Astrocyte (in vitro differentiated cells and primary cell): ENCODE measurements around the gene STK33. TPM values are rescaled to one million over a fixed set of nuclear protein-coding genes. Genes with fewer than 3 reads are reported as not detected.

Experiments used
- DNase-seq: peaks from one replicate; pipeline ENCODE4 v3.0.0-alpha.2; 2010; ENCODE audit warnings: low read depth
- FAIRE-seq: peaks from 2 replicates; lab custom pipeline; 2011; peaks lifted over from hg19 to GRCh38; lab: Jason Lieb, UNC
- H2AFZ ChIP-seq: 2 replicates; pipeline ENCODE4 v1.6.0; 2012; ENCODE audit warnings: low read depth, low read length, inconsistent platforms
- H3K27ac ChIP-seq: 2 replicates; pipeline ENCODE4 v1.5.1; 2011; ENCODE audit warnings: low read depth, low read length, inconsistent platforms
- H3K27me3 ChIP-seq: 2 replicates; pipeline ENCODE4 v1.6.0; 2011; ENCODE audit warnings: low read length, inconsistent platforms; ENCODE audit not compliant: insufficient read depth
- H3K36me3 ChIP-seq: 2 replicates; pipeline ENCODE4 v1.5.1; 2011; ENCODE audit warnings: low read length, inconsistent platforms; ENCODE audit not compliant: insufficient read depth
- H3K4me1 ChIP-seq: 2 replicates; pipeline ENCODE4 v1.5.1; 2011; ENCODE audit warnings: low read length, inconsistent platforms; ENCODE audit not compliant: insufficient read depth
- H3K4me2 ChIP-seq: 2 replicates; pipeline ENCODE4 v1.6.0; 2012; ENCODE audit warnings: low read length, inconsistent platforms
- H3K4me3 ChIP-seq: 2 replicates; pipeline ENCODE4 v1.5.1; 2011; ENCODE audit warnings: low read depth, mild to moderate bottlenecking, low read length, inconsistent platforms; ENCODE audit not compliant: insufficient read depth
- H3K79me2 ChIP-seq: 2 replicates; pipeline ENCODE4 v1.6.0; 2012; ENCODE audit warnings: mild to moderate bottlenecking, low read length, inconsistent platforms; ENCODE audit not compliant: insufficient read depth
- H3K9ac ChIP-seq: 2 replicates; pipeline ENCODE4 v1.6.0; 2012; ENCODE audit warnings: mild to moderate bottlenecking, low read length, inconsistent platforms
- H3K9me3 ChIP-seq: 2 replicates; pipeline ENCODE4 v1.5.1; 2012; ENCODE audit warnings: low read depth, mild to moderate bottlenecking, low read length, inconsistent platforms; ENCODE audit not compliant: insufficient read depth
- H4K20me1 ChIP-seq: 2 replicates; pipeline ENCODE4 v1.6.0; 2012; ENCODE audit warnings: low read length, inconsistent platforms; ENCODE audit not compliant: insufficient read depth
- H3K27ac Mint-ChIP-seq: one replicate; pipeline ENCODE4 v1.8.0; 2021; ENCODE audit warnings: mild to moderate bottlenecking, mixed read lengths; ENCODE audit not compliant: unreplicated experiment
- H3K27me3 Mint-ChIP-seq: one replicate; pipeline ENCODE4 v1.8.0; 2021; ENCODE audit warnings: low read depth, mixed read lengths; ENCODE audit not compliant: unreplicated experiment
- H3K36me3 Mint-ChIP-seq: one replicate; pipeline ENCODE4 v1.8.0; 2021; ENCODE audit warnings: low read depth, mixed read lengths; ENCODE audit not compliant: unreplicated experiment
- H3K4me1 Mint-ChIP-seq: one replicate; pipeline ENCODE4 v1.8.0; 2021; ENCODE audit warnings: low read depth, mixed read lengths; ENCODE audit not compliant: unreplicated experiment
- H3K4me3 Mint-ChIP-seq: one replicate; pipeline ENCODE4 v1.8.0; 2021; ENCODE audit warnings: mild to moderate bottlenecking, moderate library complexity, mixed read lengths; ENCODE audit not compliant: unreplicated experiment
- H3K9me3 Mint-ChIP-seq: one replicate; pipeline ENCODE4 v1.8.0; 2021; ENCODE audit warnings: mild to moderate bottlenecking, mixed read lengths; ENCODE audit not compliant: unreplicated experiment
- EZH2 ChIP-seq: IDR thresholded peaks from 2 replicates; pipeline ENCODE4 v1.6.1; 2012; ENCODE audit warnings: mild to moderate bottlenecking, low read length, inconsistent platforms; ENCODE audit not compliant: insufficient read depth
- total RNA-seq: library from RNA; stranded (reverse); gene quantifications from 2 replicates; pipeline ENCODE4 v1.2.1, GENCODE V29; 2021
- TF ChIP-seq, protein P1 (sequence below): IDR thresholded peaks from 2 replicates; pipeline ENCODE4 v1.5.1; 2011; ENCODE audit warnings: low read depth, mild to moderate bottlenecking, inconsistent platforms, low read length, moderate library complexity; ENCODE audit not compliant: insufficient read depth

STK33 gene
- total RNA-seq, 1 donor from 2014 or later, result 7.5 TPM

DNA sequence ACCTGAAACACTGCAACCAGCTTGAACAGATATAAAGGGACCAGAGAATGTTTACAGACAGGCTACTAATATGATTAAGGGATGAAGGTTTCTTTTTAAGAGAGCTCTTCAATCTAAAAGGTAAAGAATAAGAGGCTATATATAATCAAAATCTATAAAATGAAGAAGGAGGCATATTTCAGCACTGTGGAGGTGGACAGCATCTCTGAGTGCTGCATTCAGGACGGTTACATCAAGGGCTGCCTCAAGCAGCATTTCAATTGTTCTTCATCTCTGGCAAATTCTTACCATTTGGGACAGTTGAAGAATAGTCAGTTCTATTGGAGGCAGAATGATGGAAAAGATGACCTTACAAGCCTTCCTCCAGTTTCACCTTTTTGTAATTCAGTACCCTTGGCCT is 190.7 kb downstream of the STK33 start:
- Histone ChIP-seq H3K79me2 (no peaks in the 10 kb centered on the region), H3K4me2 (no peak overlapping the region), H3K36me3 (no peaks in the 10 kb centered on the region), H3K9ac (no peak overlapping the region), H3K27me3 (no peaks in the 10 kb centered on the region), H3K9me3 (no peaks in the 10 kb centered on the region), H4K20me1 (no peaks in the 10 kb centered on the region), H3K4me3 (no peak overlapping the region), H3K4me1 (no peaks in the 10 kb centered on the region), H3K27ac (no peak overlapping the region), H2AFZ (no peak overlapping the region)
- FAIRE-seq (no peak), DNase-seq (peak; percentile 16)
- Mint-ChIP-seq H3K9me3 (peaks cover 4% of the 10 kb centered on the region), H3K4me3 (no peak overlapping the region), H3K27me3 (no peaks in the 10 kb centered on the region), H3K4me1 (no peaks in the 10 kb centered on the region), H3K27ac (no peak overlapping the region), H3K36me3 (peaks cover 2% of the 10 kb centered on the region)
- TF ChIP-seq EZH2, result no peak
- TF ChIP-seq, protein P1, sequence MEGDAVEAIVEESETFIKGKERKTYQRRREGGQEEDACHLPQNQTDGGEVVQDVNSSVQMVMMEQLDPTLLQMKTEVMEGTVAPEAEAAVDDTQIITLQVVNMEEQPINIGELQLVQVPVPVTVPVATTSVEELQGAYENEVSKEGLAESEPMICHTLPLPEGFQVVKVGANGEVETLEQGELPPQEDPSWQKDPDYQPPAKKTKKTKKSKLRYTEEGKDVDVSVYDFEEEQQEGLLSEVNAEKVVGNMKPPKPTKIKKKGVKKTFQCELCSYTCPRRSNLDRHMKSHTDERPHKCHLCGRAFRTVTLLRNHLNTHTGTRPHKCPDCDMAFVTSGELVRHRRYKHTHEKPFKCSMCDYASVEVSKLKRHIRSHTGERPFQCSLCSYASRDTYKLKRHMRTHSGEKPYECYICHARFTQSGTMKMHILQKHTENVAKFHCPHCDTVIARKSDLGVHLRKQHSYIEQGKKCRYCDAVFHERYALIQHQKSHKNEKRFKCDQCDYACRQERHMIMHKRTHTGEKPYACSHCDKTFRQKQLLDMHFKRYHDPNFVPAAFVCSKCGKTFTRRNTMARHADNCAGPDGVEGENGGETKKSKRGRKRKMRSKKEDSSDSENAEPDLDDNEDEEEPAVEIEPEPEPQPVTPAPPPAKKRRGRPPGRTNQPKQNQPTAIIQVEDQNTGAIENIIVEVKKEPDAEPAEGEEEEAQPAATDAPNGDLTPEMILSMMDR, result no peak

DNA sequence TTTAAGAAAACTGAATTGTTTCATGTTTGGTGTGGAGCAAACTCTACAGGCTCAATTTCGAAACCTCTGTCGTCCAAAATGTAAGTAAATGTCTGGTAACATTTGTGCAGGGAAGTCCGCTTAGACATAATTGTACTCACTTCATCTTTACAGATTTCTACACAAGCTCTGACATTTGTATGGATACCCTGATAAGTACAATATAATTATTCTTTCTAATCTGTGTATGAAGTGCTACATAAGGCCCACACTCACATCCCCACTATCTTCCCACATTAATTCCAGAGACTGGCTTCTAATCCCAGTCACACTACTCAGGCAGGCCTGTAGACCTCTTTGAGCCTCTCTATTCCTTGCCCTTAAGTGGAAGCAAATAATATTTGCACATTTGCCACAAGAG is 201.1 kb downstream of the STK33 start:
- no peak overlapping the region for H3K9ac ChIP-seq
- H3K36me3 ChIP-seq, result no peaks in the 10 kb centered on the region
- H3K4me1 Mint-ChIP-seq, result peaks cover 6% of the 10 kb centered on the region
- H3K79me2 ChIP-seq, result no peaks in the 10 kb centered on the region
- H3K36me3 Mint-ChIP-seq, result no peaks in the 10 kb centered on the region
- no peak overlapping the region for H3K4me3 ChIP-seq
- DNase-seq, result no peak
- no peak overlapping the region for H3K27ac Mint-ChIP-seq
- H2AFZ ChIP-seq, result no peak overlapping the region
- no peaks in the 10 kb centered on the region for H3K4me1 ChIP-seq
- TF ChIP-seq EZH2, result no peak
- TF ChIP-seq, protein P1, result no peak
- H3K4me3 Mint-ChIP-seq, result no peak overlapping the region
- no peak for FAIRE-seq
- H3K9me3 Mint-ChIP-seq, result peaks cover 3% of the 10 kb centered on the region
- H4K20me1 ChIP-seq, result no peaks in the 10 kb centered on the region
- H3K4me2 ChIP-seq, result no peak overlapping the region
- no peak overlapping the region for H3K27ac ChIP-seq
- H3K9me3 ChIP-seq, result no peaks in the 10 kb centered on the region
- H3K27me3 Mint-ChIP-seq, result peaks cover 2% of the 10 kb centered on the region
- no peaks in the 10 kb centered on the region for H3K27me3 ChIP-seq

DNA sequence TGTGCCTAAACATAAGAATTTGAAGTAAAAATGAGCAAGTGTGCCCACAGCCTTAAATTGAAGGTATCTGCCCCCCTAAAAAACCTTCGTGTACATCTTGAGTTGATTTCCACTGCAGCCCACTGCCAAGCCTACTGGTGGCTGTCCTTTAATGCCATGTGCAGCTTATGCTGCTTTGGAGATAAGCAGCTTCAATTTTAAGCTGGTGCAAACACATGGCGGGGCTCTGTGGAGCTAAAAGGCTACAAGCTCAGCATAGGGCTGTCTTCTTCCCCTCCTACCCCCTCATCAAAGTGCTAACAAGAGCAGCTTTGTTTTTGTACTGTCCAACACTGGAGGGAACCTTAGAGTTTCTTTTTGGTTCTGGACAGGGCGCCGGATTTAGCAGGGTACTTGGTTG is 201.9 kb downstream of the STK33 start:
- H3K4me3 ChIP-seq, result no peak overlapping the region
- no peaks in the 10 kb centered on the region for H3K36me3 Mint-ChIP-seq
- no peak overlapping the region for H3K9ac ChIP-seq
- no peak overlapping the region for H3K4me2 ChIP-seq
- no peaks in the 10 kb centered on the region for H3K27me3 Mint-ChIP-seq
- no peaks in the 10 kb centered on the region for H3K4me1 ChIP-seq
- no peak overlapping the region for H2AFZ ChIP-seq
- H3K79me2 ChIP-seq, result no peaks in the 10 kb centered on the region
- FAIRE-seq (no peak), DNase-seq (no peak)
- H3K27ac Mint-ChIP-seq, result no peak overlapping the region
- H3K9me3 ChIP-seq, result no peaks in the 10 kb centered on the region
- no peak overlapping the region for H3K27ac ChIP-seq
- no peaks in the 10 kb centered on the region for H3K9me3 Mint-ChIP-seq
- H3K4me1 Mint-ChIP-seq, result peaks cover 6% of the 10 kb centered on the region
- TF ChIP-seq EZH2, result no peak
- TF ChIP-seq, protein P1, result no peak
- H3K27me3 ChIP-seq, result no peaks in the 10 kb centered on the region
- H3K36me3 ChIP-seq, result no peaks in the 10 kb centered on the region
- no peak overlapping the region for H3K4me3 Mint-ChIP-seq
- H4K20me1 ChIP-seq, result no peaks in the 10 kb centered on the region
